Endothelial cell of umbilical vein (primary cell): ENCODE results near the gene KIF3B.
"Not testable (repeated sequence)": the region's sequence is repeated elsewhere in the genome, so short reads cannot be mapped to it uniquely, and the experiment has no call there.

Experiments used
- EZH2 ChIP-seq: IDR thresholded peaks from 2 replicates; pipeline ENCODE4 v1.6.1; 2012; ENCODE audit warnings: borderline replicate concordance, low read depth, mild to moderate bottlenecking, moderate library complexity, low read length, inconsistent platforms; ENCODE audit not compliant: severe bottlenecking
- GATA2 ChIP-seq: IDR thresholded peaks from 2 replicates; pipeline ENCODE4 v1.7.0; 2011; ENCODE audit warnings: low read depth, mild to moderate bottlenecking, moderate library complexity, mixed read lengths, low read length; ENCODE audit not compliant: insufficient read length, insufficient read depth
- POLR2A ChIP-seq: IDR thresholded peaks from 2 replicates; pipeline ENCODE4 v1.6.1; 2012; ENCODE audit warnings: low read depth, mild to moderate bottlenecking, control low read depth, low read length
- POLR2AphosphoS5 ChIP-seq: IDR thresholded peaks from 2 replicates; pipeline ENCODE4 v1.6.1; 2012; ENCODE audit warnings: low read depth, mild to moderate bottlenecking, control low read depth, low read length, moderate library complexity; ENCODE audit not compliant: insufficient read depth
- TF ChIP-seq, protein P1 (sequence below), 2 donors: IDR thresholded peaks; 1 replicate in 1 of 2; 2 replicates in 1 of 2; pipeline ENCODE4 v1.5.1; 2011; ENCODE audit warnings: low read length in 2 of 2, mild to moderate bottlenecking in 2 of 2, moderate library complexity in 2 of 2, control low read depth in 1 of 2, inconsistent platforms in 1 of 2, low read depth in 1 of 2; ENCODE audit not compliant: insufficient read depth in 1 of 2; ENCODE audit errors: extremely low read depth in 1 of 2
- TF ChIP-seq, protein P2 (sequence below): IDR thresholded peaks from 2 replicates; pipeline ENCODE4 v1.6.1; 2011; ENCODE audit not compliant: insufficient read depth, insufficient read length

DNA sequence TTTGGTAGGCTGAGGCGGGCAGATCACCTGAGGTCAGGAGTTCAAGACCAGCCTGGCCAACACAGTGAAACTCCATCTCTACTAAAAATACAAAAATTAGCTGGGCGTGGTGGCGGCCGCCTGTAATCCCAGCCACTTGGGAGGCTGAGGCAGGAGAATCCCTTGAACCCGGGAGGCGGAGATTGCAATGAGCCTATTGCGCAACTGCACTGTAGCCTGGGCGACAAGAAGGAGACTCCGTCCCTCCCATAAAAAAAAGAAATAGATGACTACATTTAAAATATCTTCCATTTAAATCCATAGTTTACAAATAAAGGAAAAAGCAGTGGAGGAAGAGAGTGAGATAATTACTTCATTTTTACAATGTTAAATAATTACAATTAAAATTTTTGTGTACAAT is 102.6 kb downstream of the KIF3B start:
- TF ChIP-seq, protein P1, sequence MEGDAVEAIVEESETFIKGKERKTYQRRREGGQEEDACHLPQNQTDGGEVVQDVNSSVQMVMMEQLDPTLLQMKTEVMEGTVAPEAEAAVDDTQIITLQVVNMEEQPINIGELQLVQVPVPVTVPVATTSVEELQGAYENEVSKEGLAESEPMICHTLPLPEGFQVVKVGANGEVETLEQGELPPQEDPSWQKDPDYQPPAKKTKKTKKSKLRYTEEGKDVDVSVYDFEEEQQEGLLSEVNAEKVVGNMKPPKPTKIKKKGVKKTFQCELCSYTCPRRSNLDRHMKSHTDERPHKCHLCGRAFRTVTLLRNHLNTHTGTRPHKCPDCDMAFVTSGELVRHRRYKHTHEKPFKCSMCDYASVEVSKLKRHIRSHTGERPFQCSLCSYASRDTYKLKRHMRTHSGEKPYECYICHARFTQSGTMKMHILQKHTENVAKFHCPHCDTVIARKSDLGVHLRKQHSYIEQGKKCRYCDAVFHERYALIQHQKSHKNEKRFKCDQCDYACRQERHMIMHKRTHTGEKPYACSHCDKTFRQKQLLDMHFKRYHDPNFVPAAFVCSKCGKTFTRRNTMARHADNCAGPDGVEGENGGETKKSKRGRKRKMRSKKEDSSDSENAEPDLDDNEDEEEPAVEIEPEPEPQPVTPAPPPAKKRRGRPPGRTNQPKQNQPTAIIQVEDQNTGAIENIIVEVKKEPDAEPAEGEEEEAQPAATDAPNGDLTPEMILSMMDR (IDR thresholded peaks at IDR 0.05; ENCODE audit: extremely low read depth in 1 of 2, insufficient read depth in 1 of 2, low read depth in 1 of 2, low read length in 2 of 2): not testable (repeated sequence)
- not testable (repeated sequence) for TF ChIP-seq POLR2AphosphoS5, POLR2A, EZH2, GATA2
- TF ChIP-seq, protein P2, sequence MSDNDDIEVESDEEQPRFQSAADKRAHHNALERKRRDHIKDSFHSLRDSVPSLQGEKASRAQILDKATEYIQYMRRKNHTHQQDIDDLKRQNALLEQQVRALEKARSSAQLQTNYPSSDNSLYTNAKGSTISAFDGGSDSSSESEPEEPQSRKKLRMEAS: not testable (repeated sequence)
